PFSK-1 (cell line): ENCODE measurements around the gene TFF2.

Source experiments
- FOXP2 ChIP-seq: optimal IDR thresholded peaks from 2 replicates; pipeline ENCODE3; 2011; ENCODE audit warnings: borderline replicate concordance, control low read depth, inconsistent platforms; ENCODE audit not compliant: insufficient read depth; ENCODE audit errors: extremely low read length, extremely low read depth
- POLR2AphosphoS5 ChIP-seq: IDR thresholded peaks from 2 replicates; pipeline ENCODE4 v1.6.1; 2012; ENCODE audit warnings: low read depth, mild to moderate bottlenecking, control low read depth, low read length, moderate library complexity
- REST ChIP-seq, 2 experiments: IDR thresholded peaks; 2 replicates each; pipeline versions ENCODE4 v1.6.1 to v1.8.0; 2011 to 2012; ENCODE audit warnings: low read depth in 2 of 2, low read length in 2 of 2, control low read depth in 1 of 2, inconsistent platforms in 1 of 2, mild to moderate bottlenecking in 1 of 2, moderate library complexity in 1 of 2; ENCODE audit not compliant: insufficient read depth in 1 of 2
- SIN3A ChIP-seq: IDR thresholded peaks from 2 replicates; pipeline ENCODE4 v1.6.1; 2012; ENCODE audit warnings: mild to moderate bottlenecking, low read length, moderate library complexity, borderline replicate concordance; ENCODE audit not compliant: insufficient read depth
- TAF1 ChIP-seq: IDR thresholded peaks from 2 replicates; pipeline ENCODE4 v1.6.1; 2012; ENCODE audit warnings: low read length, control low read depth, borderline replicate concordance; ENCODE audit not compliant: insufficient read depth

TFF2 gene

DNA sequence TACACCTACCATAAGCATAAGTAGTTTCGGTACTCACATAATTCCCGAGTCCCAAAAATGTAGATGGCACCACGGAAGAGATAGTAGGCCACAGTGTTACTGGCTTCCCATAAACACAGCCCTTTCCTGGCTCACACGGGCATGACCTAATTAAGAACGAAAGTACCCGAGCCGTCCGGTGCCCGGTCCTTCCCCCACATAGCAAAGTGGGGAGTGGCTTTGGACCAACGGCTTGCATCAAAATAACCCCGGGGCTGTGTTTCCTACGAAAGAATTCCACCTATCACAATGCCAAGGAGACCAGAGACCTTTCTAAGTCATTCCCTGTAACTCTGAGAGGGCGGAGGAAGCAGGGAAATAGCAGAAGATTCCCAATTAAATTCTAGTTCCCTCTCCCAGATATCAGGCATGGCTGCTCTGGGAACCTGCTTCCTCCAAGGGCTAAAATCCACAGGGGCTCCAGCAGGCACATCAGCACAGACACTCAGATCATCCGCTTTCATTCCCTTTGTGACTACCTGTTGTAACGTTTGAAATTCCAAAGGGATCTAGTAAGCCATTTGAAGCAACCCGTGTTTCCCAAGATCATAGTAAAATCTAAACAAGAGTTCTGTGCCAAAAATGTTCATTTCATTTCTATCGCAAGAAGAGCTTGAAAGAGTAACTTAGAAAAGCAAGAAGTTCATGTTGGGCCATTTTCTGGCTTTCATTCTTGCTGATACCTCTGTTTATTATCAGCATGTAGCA is 45.3 kb upstream of the TFF2 start, which contains the start of gene TMPRSS3:
Gene TMPRSS3 (minus strand): TSS at position 148 of the 747 bp plus-strand sequence. CDS start 635 bp downstream, outside the sequence.
- TF ChIP-seq TAF1: no peak
- TF ChIP-seq FOXP2: no peak
- TF ChIP-seq REST (IDR thresholded peaks at IDR 0.05; ENCODE audit: insufficient read depth in 1 of 2, low read depth in 2 of 2, low read length in 2 of 2): no peak
- TF ChIP-seq SIN3A: no peak
- TF ChIP-seq POLR2AphosphoS5: no peak

DNA sequence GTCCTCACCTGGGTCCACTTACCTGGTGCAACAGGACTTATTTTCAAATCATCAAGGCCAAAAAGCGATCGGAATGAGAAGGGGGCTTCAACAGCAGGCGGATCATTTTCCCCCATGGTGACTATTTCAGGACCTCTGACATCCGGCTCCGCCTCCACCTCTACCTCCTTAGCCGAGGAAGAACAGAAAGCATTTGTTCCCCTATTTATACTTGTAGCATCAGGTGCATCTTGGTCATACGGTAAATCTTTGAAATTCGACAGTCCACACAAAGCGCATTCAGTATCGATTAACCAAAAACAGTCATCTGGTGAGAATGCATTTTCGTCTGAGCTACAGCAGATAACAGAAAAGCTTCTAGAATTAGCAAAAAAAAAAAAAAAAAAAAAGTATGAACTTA is 44.5 kb upstream of the TFF2 start:
- TF ChIP-seq FOXP2 (no peak), POLR2AphosphoS5 (no peak), TAF1 (no peak), REST (IDR thresholded peaks at IDR 0.05; ENCODE audit: insufficient read depth in 1 of 2, low read depth in 2 of 2, low read length in 2 of 2) (no peak), SIN3A (no peak)

- no peak for TF ChIP-seq SIN3A
Observed at GRCh38 chr21:42393443-42393950, 42.7 kb upstream of the TFF2 start.

DNA sequence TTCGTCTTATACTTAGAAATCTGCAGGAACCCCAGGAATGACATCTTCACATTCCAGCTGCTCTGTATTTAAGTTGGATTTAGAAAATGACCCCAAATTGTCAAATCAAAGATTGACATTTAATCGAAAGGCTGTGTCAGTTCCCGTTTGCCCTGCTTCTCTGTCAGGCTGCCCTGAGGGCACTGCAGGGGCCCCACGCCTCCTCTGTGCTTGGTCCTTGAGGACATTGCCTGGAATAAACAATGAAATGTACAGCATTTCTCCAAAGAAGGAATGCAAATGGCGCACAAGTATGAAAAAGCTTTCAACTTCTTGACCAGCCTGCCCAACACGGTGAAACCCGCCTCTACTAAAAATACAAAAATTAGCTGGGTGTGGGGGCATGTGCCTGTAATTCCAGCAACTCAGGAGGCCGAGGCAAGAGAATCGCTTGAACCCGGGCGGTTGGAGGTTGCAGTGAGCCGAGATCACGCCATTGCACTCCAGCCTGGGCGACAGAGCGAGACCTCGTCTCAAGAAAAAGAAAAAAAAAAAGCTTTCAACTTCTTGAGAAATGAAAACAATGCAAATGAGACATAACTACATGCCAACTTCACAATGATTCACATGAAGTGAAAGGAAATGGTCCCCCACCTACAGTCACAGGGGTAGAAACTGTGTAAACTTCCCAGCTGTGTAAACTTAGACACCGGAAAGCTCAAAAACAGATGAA is 42.1 kb upstream of the TFF2 start:
- TF ChIP-seq TAF1: no peak

- TF ChIP-seq POLR2AphosphoS5: no peak
- no peak for TF ChIP-seq TAF1
- TF ChIP-seq REST (IDR thresholded peaks at IDR 0.05; ENCODE audit: insufficient read depth in 1 of 2, low read depth in 2 of 2, low read length in 2 of 2): no peak
- no peak for TF ChIP-seq FOXP2
- TF ChIP-seq SIN3A: no peak
Observed at GRCh38 chr21:42391297-42391696, 40.5 kb upstream of the TFF2 start.

DNA sequence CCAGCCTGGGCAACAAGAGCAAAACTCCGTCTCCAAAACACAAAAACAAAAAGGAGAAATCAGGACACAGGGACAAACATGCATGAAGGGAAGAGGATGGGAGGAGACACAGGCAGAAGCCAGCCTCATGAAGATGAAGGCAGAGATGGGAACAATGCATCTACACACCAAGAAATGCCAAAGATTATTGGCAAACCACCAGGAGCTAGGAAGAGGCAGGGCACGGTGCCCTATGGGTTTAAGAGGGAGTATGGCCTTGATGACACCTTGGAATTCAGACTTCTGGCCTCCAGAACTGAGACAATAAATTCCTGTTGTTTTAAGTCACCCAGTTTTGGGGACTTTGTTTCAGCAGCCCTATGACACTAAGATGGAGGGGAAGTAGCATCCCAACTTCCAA is 39.9 kb upstream of the TFF2 start:
- TF ChIP-seq FOXP2 (no peak), TAF1 (no peak), SIN3A (no peak), REST (IDR thresholded peaks at IDR 0.05; ENCODE audit: insufficient read depth in 1 of 2, low read depth in 2 of 2, low read length in 2 of 2) (no peak), POLR2AphosphoS5 (no peak)
